ENCODE data around the gene UGT1A7. TPM values are rescaled to one million over a fixed set of nuclear protein-coding genes. Genes with fewer than 3 reads are reported as not detected.

The UGT1A7 gene
- total RNA-seq, 1 donor from 2014 or later: not detected

DNA sequence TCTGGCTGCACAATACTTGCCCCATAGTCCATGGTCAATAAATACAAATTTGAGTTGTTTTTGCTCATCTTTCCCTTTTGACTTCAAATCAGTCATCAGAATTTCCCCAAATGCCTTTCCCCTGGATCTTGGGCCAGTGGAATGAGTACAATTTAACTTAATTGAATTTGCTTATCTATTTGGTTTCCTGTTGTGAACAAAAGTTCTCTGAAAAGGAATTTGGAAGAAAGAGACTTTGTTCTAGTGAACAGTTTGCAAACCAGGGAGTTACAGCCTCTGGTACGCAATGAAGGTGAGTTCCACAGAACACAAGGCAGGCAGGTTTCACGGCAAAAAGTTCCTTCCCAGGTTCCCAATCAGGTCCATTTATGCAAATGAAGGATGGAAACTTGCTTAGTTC is 77.1 kb downstream of the UGT1A7 start:
- Mint-ChIP-seq H3K4me3 (no peak overlapping the region), H3K27me3 (peaks cover 17% of the 10 kb centered on the region), H3K4me1 (no peaks in the 10 kb centered on the region), H3K27ac (no peak overlapping the region), H3K9me3 (no peaks in the 10 kb centered on the region), H3K36me3 (ENCODE audit: low read depth) (no peaks in the 10 kb centered on the region)
- intact Hi-C loops (cut with micrococcal nuclease): no loop called here
- CTCF ChIA-PET: no interaction called here
- POLR2A ChIA-PET: no interaction called here
- TF ChIP-seq, protein P1, sequence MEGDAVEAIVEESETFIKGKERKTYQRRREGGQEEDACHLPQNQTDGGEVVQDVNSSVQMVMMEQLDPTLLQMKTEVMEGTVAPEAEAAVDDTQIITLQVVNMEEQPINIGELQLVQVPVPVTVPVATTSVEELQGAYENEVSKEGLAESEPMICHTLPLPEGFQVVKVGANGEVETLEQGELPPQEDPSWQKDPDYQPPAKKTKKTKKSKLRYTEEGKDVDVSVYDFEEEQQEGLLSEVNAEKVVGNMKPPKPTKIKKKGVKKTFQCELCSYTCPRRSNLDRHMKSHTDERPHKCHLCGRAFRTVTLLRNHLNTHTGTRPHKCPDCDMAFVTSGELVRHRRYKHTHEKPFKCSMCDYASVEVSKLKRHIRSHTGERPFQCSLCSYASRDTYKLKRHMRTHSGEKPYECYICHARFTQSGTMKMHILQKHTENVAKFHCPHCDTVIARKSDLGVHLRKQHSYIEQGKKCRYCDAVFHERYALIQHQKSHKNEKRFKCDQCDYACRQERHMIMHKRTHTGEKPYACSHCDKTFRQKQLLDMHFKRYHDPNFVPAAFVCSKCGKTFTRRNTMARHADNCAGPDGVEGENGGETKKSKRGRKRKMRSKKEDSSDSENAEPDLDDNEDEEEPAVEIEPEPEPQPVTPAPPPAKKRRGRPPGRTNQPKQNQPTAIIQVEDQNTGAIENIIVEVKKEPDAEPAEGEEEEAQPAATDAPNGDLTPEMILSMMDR (IDR thresholded peaks at IDR 0.05): no peak
- ATAC-seq (ENCODE audit: low read depth) (no peak), DNase-seq (no peak)

DNA sequence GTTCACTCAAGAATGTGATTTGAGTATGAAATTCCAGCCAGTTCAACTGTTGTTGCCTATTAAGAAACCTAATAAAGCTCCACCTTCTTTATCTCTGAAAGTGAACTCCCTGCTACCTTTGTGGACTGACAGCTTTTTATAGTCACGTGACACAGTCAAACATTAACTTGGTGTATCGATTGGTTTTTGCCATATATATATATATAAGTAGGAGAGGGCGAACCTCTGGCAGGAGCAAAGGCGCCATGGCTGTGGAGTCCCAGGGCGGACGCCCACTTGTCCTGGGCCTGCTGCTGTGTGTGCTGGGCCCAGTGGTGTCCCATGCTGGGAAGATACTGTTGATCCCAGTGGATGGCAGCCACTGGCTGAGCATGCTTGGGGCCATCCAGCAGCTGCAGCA is 78.3 kb downstream of the UGT1A7 start, which contains the start of gene UGT1A1:
Gene UGT1A1, plus strand, starts transcription at position 228 of the 400 bp plus-strand sequence. Its CDS starts 18 bp downstream, at position 246.
- Mint-ChIP-seq H3K27ac (no peak within 1 kb of the TSS), H3K4me3 (no peak within 1 kb of the TSS), H3K27me3 (peaks cover 15% of the 10 kb centered on the region), H3K36me3 (ENCODE audit: low read depth) (no peaks in the 10 kb centered on the region), H3K4me1 (no peaks in the 10 kb centered on the region), H3K9me3 (no peaks in the 10 kb centered on the region)
- intact Hi-C loops (cut with micrococcal nuclease): no loop called here
- ChIA-PET CTCF (no interaction called here), POLR2A (no interaction called here)
- ATAC-seq (ENCODE audit: low read depth): no peak
- TF ChIP-seq, protein P1 (IDR thresholded peaks at IDR 0.05): no peak
- no peak for DNase-seq

DNA sequence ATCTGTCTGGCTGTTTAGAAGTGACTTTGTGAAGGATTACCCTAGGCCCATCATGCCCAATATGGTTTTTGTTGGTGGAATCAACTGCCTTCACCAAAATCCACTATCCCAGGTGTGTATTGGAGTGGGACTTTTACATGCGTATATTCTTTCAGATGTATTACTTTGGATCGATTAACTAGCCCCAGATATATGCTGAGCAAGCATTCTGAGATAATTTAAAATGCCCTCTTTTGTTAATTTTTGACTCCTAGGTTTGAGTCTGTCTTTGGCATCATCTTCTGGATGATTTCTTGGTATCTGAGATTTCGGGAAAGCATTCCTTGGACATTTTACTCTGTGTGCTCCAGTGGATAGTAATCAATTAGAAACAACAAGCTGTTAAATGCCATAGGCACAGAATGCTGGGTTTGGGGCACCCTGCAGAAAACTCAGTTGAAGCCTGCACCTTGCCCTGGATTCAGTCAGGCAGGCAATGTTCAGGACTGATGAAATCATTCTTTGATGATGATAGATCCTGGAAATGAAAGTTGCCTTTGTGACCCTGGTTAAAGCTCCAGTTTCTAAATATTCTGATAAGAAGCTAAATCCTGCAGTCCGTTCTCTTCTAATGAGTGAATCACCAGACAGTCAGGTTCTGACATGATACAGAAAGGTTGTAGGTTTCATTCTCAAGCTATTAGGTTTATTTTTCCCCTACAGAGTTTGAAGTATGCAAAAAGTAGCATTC is 79.5 kb downstream of the UGT1A7 start:
- no peak overlapping the region for H3K4me3 Mint-ChIP-seq
- POLR2A ChIA-PET: no interaction called here
- peaks cover 18% of the 10 kb centered on the region for H3K27me3 Mint-ChIP-seq
- H3K4me1 Mint-ChIP-seq: no peaks in the 10 kb centered on the region
- no peak overlapping the region for H3K27ac Mint-ChIP-seq
- CTCF ChIA-PET: no interaction called here
- H3K36me3 Mint-ChIP-seq (ENCODE audit: low read depth): no peaks in the 10 kb centered on the region
- intact Hi-C loops (cut with micrococcal nuclease): no loop called here
- no peaks in the 10 kb centered on the region for H3K9me3 Mint-ChIP-seq
- TF ChIP-seq, protein P1 (IDR thresholded peaks at IDR 0.05): no peak
- DNase-seq (no peak), ATAC-seq (ENCODE audit: low read depth) (no peak)

DNA sequence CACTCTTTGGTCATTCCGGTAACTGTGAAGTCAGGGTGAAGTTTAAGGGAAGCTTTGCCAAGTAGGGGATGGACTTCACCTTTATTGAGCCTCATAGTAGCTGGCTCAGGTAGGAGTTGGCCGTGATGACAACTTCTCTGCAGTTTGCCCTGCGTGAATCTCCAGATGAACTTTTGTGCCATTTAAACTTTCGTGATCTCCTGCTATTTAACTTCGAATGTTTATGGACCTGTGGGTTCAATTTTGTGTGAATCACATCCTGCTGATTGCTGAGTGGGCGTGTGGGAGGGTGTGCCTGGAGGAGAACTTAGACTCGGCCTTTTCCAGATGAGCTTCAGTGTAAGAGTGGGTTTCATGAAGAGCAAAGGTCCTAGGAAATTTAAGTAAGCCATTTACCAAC is 82.6 kb downstream of the UGT1A7 start:
- no peaks in the 10 kb centered on the region for H3K4me1 Mint-ChIP-seq
- no peaks in the 10 kb centered on the region for H3K36me3 Mint-ChIP-seq (ENCODE audit: low read depth)
- TF ChIP-seq, protein P1 (IDR thresholded peaks at IDR 0.05): no peak
- intact Hi-C loops (cut with micrococcal nuclease): no loop called here
- DNase-seq (no peak), ATAC-seq (ENCODE audit: low read depth) (no peak)
- no peak overlapping the region for H3K27ac Mint-ChIP-seq
- CTCF ChIA-PET: no interaction called here
- H3K27me3 Mint-ChIP-seq: peaks cover 18% of the 10 kb centered on the region
- H3K9me3 Mint-ChIP-seq: no peaks in the 10 kb centered on the region
- POLR2A ChIA-PET: no interaction called here
- H3K4me3 Mint-ChIP-seq: no peak overlapping the region

DNA sequence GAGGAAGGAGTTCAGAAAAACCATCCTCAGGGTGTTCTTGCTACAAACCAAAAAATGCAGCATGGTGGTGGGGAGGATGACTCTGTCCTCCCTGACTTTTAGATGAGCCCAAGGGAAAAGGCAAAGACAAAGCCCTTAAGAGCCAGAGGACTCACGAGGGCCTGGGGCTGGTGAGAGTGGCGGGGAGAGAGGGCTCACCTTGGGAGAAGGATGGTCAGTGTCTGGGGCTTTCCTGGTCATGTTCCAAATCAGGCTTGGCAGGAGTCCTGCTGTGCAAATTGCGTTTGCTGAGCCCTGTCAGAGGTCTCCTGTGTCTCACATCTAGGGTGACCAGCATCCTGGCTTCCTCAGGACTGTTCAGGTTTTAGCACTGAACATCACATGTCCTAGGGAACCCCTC is 83.1 kb downstream of the UGT1A7 start:
- CTCF ChIA-PET: no interaction called here
- H3K27ac Mint-ChIP-seq: no peak overlapping the region
- POLR2A ChIA-PET: no interaction called here
- H3K27me3 Mint-ChIP-seq: peaks cover 21% of the 10 kb centered on the region
- intact Hi-C loops (cut with micrococcal nuclease): no loop called here
- TF ChIP-seq, protein P1 (IDR thresholded peaks at IDR 0.05): no peak
- H3K4me1 Mint-ChIP-seq: no peaks in the 10 kb centered on the region
- H3K9me3 Mint-ChIP-seq: no peaks in the 10 kb centered on the region
- H3K4me3 Mint-ChIP-seq: no peak overlapping the region
- ATAC-seq (ENCODE audit: low read depth) (no peak), DNase-seq (no peak)
- no peaks in the 10 kb centered on the region for H3K36me3 Mint-ChIP-seq (ENCODE audit: low read depth)
